Activated CD8-positive, alpha-beta memory T cell treated with anti-CD3 and anti-CD28 coated beads, Interleukin-2, amount 50 U/mL, for 1 hour (primary cell): ENCODE results near the gene HADHA.

Source experiments
- DNase-seq: peaks from one replicate; pipeline ENCODE4 v3.0.0-alpha.2; 2020; ENCODE audit errors: extremely low read depth

The HADHA gene

DNA sequence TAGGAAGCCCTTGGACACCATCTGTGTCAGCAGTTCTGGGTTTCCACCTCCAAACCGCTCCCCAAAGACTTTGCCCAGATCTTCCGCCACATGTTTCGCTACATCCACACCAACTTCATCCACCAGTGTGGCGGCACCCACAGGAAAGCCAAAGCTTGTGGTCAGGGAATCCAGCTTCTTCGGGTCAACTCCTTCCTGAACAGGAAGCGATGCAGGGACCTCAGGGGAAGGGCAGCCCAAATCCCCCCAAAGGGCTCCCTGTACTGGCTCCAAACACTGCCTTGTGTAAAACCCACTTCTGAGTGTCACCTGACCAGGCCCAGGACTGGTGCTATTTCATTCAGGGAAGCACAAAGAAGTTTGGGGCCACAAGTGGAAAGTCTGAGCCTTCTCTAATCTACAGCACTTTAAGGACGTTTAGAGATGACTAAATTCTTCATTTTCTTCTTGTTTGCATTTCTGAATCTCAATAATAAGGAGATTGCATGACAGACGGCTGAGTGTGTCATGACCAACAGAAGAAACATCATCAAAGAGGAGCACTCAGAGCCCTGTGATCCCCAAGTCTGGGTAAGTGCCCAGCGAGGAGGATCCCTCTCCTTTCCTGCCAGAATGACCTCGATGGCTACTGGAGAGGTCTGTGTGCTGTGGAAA lies 50.7 kb downstream of the HADHA start:
- DNase-seq, result no peak

DNA sequence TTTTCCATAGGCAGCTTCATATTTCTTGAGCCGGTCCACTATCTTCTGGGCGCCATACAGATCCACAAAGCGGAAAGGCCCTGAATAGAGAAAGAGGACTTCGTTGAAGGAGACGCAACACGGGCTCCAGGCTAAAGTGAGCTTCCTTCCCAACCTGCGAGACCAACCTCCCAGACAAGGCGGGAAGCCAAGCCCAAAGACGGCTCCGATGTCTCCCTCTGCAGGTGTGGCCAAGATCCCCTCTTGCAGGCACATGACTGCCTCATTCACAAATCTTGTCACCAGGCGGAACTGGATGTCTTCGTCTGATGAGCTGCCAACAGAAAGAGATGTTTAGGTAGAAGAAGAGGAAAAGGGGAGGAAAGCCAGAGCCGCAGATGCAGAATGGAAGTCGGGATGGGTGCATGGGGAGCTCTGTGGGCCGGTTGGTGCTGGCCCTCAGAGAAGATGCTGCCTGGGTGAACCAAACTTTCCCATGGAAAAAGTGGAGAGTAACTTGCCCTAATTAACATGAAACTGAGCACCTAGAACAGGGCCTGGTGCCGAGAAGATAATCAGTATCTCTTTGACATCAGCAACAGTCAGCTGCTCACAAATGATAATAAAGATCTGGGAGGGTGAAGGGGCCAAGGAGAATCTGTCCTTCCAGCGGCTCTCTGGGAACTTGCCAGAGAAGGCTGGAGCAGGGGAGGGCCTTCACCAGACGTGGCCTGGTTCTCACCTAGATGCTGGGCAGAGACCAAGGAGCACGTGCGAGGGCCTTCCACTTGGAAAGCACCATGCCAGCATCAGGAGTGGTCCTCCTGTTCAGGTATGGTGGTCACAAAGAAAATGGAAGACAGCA lies 52.9 kb downstream of the HADHA start:
- no peak for DNase-seq

DNA sequence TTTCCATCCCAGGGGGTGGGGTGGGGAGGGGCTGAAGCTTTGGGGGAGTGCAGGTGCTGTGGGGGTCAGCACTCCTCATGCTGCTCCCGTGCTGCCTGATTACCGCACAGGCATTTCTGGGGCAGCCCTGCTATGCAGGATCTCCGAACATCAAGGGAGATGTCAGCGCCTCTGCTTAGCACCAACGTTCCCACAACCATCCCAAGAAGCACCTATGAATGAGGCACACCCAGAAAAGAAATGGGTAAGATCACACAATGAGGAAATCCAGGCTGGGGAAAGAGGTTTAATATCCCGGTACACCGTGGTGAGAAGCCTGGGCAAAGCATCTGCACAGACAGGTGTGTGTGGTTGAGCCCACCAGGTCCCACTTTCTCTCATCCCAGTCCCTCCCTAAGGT lies 54.1 kb downstream of the HADHA start:
- DNase-seq, result no peak

DNA sequence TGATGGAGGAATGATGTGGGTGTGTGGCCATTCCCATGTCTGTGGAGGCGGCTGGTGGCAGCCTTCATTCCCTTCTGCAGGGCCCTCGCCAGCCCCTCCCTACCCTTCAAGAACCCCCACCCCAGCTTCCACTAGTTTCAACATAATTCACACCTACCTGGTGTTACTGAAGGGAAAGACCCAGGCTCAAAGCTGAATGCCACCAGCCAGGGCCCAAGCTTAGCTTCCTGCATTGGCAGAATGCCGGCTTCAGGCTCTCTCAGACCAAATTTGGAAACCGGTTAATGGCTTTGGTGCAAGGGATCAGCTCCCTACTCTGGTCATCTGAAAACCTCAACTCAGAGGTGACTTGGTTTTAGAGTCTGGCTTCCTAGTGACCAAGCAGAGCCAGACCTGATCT lies 54.7 kb downstream of the HADHA start:
- DNase-seq, result no peak

DNA sequence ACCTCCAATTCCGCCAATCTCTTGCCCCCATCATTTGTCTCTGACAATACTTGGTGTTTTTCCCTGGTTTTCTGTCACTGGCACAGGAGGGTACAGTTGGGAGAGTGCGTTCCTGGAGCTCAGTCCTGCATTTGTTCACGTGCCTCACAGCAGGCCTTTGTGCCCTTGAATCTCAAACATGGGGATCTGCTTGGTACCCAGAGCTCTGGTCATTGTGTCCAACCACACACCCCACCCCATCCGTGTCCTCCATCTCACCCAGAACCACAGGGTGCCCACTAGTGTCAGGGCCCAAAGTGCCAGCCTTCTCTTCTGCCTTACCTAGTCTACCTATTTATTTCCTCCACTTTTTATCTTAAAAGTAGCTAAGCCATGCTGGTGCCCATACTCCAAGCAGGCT lies 55.3 kb downstream of the HADHA start:
- DNase-seq, result no peak

DNA sequence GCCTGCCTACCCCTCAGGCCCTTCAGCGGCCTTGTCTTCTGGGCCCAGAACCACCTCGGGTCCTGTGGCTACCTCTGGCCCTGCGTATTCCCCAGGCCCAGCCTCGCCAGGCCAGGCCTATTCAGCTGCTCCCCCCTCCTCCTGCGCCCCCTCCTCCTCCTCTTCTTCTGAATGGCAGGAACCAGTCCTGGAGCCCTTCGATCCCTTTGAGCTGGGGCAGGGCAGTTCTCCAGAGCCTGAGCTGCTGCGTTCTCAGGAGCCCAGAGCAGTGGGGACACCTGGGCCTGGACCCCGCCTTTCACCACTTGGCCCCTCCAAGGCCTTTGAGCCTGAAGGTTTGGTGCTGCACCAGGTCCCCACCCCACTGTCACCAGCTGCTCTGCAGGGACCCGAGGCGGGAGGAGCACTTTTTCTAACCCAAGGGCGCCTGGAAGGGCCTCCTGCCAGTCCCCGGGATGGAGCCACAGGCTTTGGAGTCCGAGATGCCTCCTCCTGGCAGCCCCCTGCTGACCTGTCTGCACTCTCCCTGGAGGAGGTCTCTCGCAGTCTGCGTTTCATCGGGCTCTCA lies 56.8 kb downstream of the HADHA start:
- no peak for DNase-seq

DNA sequence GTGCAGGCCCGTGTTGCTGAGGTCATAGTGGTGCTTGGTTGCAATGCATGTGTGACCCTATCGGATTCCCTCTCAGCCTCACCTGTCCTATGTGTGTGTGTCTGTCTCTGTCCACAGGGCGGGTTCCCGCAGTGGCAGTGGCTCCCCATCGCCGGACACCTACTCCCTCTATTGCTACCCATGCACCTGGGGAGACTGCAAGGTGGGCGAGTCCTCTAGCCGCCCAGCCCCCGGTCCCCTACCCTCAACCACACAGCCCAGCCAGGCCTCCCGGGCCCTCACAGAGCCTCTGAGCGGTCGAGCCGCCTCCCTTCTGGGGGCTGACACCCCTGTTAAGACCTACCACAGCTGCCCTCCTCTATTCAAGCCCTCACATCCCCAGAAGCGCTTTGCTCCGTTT lies 57.3 kb downstream of the HADHA start:
- DNase-seq, result no peak

DNA sequence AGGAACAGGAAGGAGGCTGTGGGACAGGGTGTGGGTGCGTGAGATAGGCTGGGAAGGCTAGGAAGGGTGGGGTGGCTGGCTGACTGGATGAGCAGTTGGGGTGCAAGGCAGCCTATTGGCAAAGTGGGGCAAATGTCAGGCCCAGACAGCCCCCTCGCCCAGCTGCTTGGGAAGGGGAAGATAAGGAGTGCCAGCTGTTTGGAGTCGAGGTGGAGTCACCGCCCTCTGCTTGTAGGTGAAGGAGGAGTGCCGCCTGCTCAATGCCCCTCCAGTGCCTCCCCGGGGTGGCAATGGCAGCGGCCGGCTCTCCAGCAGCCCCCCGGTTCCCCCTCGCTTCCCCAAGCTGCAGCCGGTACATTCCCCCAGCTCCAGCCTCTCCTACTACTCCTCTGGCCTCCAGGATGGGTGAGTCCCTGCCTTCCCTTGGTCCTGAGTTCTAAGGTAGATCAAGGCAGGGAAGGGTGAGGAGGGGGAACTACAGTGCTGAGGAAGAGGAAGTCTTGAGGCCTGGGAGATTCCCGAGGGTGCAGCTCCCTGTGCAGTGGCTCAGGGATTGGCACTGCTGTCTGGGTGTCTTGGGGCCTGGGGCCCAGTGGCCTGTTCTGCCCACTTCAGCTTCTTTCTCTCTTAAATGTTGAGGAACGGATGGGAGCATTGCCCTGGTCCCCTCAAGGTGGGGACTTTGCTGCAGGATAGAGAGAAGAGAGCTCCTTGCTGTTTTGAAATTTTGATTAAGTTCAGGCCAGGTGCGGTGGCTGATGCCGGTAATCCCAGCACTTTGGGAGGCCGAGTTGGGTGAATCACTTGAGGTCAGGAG lies 58.3 kb downstream of the HADHA start:
- DNase-seq, result no peak

DNA sequence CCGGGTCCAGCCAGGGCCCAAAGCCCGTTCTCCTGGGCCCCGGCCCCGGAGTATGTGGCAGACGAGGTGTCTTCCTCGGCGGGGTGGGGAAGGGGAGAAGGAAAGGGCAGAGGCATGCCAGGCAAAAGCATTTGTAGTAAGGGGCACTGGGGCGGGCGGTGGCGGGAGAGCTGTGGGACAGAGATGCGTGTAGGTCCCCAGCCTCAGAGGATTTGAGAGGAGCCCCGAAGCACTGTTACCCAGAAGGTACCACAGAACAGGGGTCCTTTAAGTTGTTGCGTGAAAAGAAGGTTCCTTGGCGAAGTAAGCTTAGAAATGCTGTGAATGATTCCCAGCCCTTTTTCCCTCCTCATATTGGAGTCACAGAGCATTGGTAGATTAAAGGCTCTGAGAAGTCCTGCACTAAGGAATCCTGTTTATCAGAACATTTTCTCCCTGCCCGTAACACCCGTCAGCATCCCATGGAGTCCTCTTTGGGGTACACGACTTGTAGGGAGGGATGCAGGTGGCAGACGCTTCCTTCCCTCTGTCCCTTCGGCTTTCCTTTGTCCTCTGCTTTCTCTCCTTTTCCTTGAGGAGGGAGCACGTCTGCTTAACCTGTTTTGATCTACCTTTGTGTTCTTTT lies 59.0 kb downstream of the HADHA start:
- DNase-seq, result no peak

DNA sequence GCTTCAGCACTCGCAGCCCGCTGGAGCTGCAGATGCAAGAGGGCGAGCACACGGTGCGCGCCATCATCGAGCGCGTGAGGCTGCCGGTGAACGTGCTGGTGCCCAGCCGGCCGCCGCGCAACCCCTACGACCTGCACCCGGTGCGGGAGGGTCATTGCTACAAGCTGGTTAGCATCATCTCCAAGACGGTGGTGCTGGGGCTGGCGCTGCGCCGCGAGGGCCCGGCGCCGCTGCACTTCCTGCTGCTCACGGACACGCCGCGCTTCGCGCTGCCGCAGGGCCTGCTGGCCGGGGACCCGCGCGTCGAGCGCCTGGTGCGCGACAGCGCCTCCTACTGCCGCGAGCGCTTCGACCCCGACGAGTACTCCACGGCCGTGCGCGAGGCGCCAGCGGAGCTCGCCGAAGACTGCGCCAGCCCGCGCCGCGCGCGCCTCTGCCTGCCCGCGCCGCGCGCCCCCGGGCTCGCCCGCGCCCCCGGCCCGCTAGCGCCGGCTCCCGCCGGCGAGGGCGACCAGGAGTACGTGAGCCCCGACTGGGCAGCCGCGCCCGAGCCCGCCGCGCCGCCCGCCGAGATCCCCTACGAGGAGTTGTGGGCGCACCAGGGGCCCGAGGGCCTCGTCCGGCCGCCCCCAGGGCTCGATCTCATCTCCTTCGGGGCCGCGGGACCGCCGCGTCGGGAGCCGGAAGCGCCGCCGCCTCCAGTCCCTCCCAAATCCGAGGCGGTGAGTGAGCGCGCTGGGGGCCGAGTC lies 59.7 kb downstream of the HADHA start:
- DNase-seq, result peak; percentile 57

DNA sequence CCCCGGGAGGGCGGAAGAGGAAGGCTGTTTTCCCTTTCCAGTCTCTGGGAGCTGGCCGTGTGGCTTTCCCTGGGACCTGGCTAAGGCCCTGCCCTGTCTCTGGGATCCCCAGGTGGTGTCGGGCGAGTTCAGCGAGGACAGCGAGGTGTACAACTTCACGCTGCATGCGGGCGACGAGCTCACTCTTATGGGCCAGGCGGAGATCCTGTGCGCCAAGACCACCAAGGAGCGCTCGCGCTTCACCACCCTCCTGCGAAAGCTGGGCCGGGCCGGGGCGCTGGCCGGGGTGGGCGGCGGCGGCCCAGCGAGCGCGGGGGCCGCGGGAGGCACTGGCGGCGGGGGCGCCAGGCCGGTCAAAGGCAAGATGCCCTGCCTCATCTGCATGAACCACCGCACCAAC lies 60.3 kb downstream of the HADHA start:
- DNase-seq, result no peak

DNA sequence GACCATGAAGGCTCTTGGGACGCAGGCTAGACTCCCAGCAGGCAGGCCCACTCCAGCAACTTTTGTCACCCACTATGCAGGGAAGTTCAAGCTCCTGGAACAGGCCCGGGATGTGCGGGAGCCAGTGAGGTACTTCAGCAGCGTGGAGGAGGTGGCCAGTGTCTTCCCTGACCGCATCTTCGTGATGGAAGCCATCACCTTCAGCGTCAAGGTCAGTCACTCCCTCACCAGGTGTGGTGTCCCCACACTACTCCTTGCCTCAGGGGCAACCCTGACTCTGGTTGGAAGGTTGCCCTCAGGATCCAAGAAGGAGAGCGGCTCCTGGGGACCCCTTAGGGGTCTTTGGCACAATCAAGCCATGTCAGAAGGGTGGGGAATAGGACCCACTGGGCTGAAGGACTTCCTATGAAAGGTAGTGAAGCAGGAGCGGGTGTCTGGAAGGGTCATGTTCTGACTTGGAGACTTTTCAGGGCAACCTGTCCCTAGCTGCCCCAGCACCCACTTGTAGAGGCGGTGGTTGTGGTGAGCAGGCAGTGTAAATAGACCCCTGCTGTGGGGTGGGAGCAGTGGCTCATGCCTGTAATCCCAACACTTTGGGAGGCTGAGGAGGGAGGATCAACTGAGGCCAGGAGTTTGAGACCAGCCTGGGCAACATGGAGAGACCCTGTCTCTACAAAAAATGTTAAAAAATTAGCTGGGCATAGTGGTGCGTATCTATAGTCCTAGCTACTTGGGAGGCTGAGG lies 61.4 kb downstream of the HADHA start:
- no peak for DNase-seq

DNA sequence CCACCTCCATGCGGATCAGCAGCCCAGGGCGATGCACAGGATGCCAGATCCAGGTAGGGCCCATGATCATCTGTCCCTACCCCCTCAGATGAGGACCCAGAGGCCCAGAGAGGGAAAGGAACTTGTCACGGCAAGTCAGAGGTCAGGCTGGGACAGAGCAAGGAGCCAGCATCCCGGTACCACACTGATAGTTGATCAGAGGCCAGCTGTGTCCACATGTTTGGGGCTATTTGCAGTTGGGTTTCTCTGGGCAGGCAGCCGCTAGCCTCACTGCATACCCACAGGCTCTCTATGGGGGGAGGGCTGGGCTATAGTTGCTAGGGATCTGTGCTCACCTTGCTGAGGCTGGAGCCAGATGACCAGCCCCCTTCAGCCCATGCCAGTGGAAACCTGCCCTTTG lies 62.0 kb downstream of the HADHA start:
- DNase-seq, result no peak

DNA sequence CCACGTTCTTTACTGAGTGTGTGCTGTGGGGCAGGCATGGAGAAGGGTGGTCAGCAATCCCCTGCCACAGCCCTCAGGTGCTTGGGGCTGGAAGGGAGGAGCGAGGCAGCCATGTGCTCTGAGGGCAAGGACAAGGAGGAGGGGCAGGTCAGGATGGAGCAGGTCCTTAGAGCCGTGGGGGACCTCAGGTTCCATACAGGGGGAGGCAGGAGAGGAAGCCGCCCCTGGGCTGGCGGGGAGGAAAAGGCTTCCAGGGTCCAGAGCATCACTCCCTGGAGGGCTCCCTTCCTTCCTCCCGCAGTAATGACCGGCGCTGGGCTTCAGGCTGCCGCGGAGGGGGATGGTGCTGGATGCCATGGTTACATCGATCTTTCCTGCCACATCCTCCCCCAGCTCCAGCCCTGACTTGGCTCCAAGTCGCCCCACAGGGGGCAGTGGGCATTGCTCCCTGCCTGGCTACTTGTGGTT lies 65.0 kb downstream of the HADHA start:
- no peak for DNase-seq

DNA sequence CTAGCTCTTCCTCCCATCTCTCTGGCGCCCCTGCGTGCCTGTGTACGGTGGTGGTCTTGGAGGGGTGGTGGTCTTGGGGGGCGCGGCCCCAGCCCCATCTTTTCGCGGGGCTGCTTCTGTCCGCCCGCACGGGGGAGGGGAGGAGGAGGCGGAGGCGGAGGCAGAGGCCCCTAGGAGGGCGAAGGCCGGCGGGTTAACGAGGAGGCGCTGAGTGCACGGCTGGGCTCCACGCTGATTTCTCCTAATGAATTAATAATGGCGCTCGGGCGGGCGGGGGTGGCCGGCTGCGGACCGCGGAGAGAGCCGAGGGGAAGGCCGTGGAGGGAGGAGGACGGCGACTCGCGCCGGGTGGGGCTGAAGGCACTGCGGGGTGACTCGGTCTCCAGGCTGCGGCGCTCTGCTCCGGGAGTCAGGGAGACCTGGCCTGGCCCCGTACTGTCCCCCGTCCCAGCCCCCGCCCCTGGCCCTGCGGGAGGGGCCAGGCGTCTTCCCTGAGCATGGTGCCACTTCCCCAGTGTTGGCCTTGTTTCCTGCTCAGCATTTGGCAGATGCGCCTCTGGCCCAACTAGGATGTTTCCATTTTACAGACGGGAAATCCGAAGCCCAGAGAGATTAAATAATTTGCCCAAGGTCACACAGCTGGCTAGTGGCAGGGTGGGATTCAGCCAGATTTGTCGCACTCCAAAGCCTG lies 65.5 kb downstream of the HADHA start:
- DNase-seq, result no peak

DNA sequence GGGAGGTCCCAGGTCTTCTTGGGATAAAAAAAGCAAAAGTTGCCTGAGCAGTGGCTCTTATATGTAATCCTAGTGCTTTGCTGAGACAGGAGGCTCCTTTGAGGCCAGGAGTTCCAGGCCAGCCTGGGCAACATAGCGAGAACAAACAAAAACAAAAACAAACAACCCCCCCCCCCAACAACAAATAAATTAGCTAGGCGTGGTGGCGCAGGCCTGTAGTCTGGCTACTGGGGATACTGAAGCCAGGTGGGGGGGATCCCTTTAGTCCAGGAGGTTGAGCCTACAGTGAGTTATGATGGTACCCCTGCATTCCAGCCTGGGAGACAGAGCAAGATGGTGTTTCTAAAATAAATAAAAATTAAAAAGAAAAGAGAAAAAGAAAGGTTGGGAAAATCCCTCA lies 66.2 kb downstream of the HADHA start:
- DNase-seq, result no peak

DNA sequence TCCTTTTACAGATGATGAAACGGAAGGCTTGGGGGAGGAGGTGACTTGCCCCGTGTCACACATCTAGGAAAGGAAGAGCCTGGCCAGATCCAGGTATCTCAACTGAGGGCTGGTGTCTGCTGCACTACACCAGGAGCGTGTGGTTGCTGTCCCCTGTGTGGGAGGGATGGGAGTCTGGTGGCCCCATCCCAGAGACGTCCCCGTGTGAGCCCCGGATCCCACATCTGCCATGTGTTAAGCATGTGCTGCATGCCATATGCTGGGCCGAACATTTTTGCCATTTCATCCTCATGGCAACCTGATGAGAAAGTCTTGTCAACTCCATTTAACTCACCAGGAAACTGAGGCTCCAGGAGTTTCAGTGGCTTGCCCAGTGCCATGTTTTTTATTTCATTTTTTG lies 67.3 kb downstream of the HADHA start:
- no peak for DNase-seq

DNA sequence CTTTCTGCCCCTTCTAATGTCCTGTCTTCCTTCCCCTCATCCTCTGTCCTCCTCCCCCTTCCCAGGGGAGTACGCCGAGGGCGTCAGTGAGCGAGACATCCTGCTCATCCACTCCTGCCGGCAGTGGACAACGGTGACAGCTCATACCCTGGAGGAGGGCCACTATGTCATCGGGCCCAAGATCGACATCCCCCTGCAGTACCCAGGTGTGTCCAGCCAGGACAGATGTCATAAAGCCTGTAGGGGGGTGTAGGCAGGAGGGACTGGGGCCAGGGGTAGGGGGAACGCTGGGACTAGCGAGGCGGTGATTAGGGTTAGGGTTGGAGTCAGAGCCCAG lies 68.2 kb downstream of the HADHA start:
- DNase-seq, result no peak

DNA sequence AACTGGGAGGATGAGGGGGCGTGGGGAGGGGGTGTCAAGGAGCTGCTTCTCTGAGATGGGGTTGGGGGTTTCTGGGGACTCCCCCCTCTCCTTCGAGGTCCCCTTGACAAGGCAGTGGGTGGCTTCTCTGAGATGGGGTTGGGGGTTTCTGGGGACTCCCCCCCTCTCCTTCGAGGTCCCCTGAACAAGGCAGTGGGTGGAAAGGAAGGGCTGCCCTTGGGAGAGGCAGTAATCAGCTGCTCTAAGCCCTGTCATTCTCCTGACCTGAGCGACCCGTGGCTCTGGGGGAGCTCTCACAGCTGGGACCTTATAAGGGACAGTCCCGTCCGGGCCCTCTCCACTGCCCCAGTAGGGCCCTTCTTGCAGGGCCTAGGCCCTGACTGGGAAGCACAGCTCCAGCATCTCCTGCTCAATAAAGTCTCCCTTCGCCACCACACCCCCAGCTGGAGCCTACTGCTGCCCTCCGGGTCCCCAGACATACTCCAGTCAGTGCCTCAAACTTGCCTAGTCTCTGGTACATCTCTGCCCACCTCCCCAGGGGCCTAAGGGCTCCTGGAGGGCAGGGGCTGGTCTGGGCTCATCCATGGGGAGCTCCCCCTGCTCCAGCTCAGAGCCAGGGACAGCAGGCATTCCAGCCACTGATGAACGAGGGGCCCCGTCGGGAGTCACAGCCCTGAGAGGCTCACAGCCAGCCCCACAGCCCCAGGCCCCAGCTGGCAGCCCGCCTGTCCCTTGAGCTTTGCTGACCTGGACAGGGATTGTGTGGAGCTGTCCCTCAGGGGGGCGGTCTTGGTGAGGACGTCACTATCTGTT lies 68.8 kb downstream of the HADHA start:
- no peak for DNase-seq
